ENCODE measurements around the gene BANK1. TPM values are rescaled to one million over a fixed set of nuclear protein-coding genes. Genes with fewer than 3 reads are reported as not detected.
A peak's percentile ranks its signal among the peaks of the same experiment; 100 is the strongest.

BANK1 gene, protein sequence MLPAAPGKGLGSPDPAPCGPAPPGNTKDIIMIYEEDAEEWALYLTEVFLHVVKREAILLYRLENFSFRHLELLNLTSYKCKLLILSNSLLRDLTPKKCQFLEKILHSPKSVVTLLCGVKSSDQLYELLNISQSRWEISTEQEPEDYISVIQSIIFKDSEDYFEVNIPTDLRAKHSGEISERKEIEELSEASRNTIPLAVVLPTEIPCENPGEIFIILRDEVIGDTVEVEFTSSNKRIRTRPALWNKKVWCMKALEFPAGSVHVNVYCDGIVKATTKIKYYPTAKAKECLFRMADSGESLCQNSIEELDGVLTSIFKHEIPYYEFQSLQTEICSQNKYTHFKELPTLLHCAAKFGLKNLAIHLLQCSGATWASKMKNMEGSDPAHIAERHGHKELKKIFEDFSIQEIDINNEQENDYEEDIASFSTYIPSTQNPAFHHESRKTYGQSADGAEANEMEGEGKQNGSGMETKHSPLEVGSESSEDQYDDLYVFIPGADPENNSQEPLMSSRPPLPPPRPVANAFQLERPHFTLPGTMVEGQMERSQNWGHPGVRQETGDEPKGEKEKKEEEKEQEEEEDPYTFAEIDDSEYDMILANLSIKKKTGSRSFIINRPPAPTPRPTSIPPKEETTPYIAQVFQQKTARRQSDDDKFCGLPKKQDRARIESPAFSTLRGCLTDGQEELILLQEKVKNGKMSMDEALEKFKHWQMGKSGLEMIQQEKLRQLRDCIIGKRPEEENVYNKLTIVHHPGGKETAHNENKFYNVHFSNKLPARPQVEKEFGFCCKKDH
- 1 to 10 TPM in 2 of 4 donors, under 1 TPM in 2; 0.20 to 1.3 (median 0.92) TPM for total RNA-seq
- polyA plus RNA-seq, result 0.54 TPM
- long read RNA-seq, donor 1, result 0 reads
- long read RNA-seq, donor 2, result 0 reads
- long read RNA-seq, donor 3, result 0 reads
- long read RNA-seq, donor 4, result 0 reads

DNA sequence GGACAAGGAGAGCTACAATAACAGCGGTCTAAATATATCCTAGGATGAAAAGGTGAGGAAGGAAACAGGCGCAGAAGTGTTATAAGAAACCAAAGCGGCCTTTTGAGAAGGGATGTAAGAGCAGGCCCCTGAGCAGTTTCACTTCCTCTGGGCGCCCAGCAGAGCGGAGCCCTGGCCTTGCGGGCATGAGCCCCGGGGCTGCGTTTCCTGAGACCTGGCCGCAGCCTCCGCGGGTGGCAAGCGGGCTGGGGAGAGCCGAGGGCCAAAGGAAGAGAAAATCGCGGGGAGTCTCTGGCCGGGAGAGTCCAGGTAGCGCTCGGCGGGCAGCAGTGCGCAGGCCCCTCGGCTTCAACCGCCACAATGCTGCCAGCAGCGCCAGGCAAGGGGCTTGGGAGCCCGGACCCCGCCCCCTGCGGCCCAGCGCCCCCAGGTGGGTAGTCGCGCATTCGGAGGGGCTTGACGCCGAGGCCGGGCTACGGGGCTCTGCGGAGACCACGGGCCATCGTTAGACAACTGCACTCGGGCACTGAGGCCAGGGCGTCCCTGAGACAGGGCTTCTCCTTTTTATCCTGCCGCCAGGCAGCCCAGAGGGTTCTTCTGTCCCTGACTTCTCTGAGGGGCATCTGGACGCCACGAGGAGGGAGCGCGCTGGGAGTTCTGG is at the start of gene BANK1:
BANK1 (plus strand) TSS at position 210 of the 661 bp plus-strand sequence; CDS start at position 361, 151 bp downstream.
- no peaks in the 10 kb centered on the region for H3K27me3 ChIP-seq (ENCODE audit: control insufficient read depth, insufficient read depth)
- H3K4me1 ChIP-seq (ENCODE audit: control insufficient read depth, insufficient read depth, low read length), result peaks cover 1% of the 10 kb centered on the region
- H3K27ac ChIP-seq (ENCODE audit: low read length), result no peak within 1 kb of the TSS
- WGBS, result 4% methylated on average over 44 of the region's 44 CpGs
- ATAC-seq, result peak; percentile 73 to 87
- intact Hi-C loops (cut with DNase I), result no loop called here
- peak within 1 kb of the TSS; percentile 44 for H3K4me3 ChIP-seq (ENCODE audit: low read length)
- no peaks in the 10 kb centered on the region for H3K9me3 ChIP-seq (ENCODE audit: control insufficient read depth, low read length)
- peak; percentile 35 to 72 (median 69) for DNase-seq

DNA sequence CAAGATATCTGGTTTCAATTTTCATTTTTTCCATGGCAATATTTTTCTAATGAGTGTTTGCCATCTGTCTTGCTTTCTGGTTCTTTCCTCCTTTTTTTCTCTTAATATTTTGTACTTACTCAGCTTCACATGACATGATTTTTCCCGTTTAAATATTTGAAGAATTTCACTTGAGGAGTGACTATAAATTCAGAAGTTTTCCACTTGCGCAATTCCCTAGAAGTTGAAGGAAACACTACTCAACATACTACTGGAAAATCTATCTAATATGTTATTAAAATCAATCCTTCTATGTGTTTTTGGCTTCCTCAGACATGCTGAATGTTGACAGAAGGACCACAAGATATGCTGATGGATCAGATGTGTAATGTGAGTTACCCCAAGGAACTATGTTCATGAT is 36.8 kb upstream of the BANK1 start:
- no peaks in the 10 kb centered on the region for H3K27me3 ChIP-seq (ENCODE audit: control insufficient read depth, insufficient read depth)
- H3K27ac ChIP-seq (ENCODE audit: low read length), result no peak overlapping the region
- no peaks in the 10 kb centered on the region for H3K4me1 ChIP-seq (ENCODE audit: control insufficient read depth, insufficient read depth, low read length)
- no peak overlapping the region for H3K4me3 ChIP-seq (ENCODE audit: low read length)
- ATAC-seq, result no peak
- intact Hi-C loops (cut with DNase I), result no loop called here
- no peaks in the 10 kb centered on the region for H3K9me3 ChIP-seq (ENCODE audit: control insufficient read depth, low read length)
- no peak for DNase-seq
- WGBS, result 57% methylated on average over 2 of the region's 2 CpGs

DNA sequence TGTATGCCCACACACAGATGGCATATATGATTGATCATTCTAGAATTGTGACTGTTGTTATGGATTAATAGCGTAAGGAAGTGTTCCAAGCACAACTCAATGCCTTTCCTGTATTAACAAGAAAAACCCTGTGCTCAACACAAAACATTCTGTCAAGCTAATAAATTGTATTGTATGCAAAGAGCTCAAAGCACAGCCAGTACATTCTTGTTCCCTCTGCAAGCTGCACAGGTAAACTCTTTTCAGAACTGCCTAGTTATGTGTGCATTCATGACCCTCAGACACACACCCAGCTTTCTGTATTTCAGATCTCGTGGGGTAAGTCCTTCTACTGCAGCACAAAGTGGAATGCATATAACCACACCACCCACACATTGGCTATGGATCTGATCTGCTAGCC is 34.3 kb upstream of the BANK1 start:
- WGBS, result 44% methylated on average over 2 of the region's 2 CpGs
- intact Hi-C loops (cut with DNase I), result no loop called here
- no peak for ATAC-seq
- Histone ChIP-seq H3K27me3 (ENCODE audit: control insufficient read depth, insufficient read depth) (no peaks in the 10 kb centered on the region), H3K4me1 (ENCODE audit: control insufficient read depth, insufficient read depth, low read length) (no peaks in the 10 kb centered on the region), H3K4me3 (ENCODE audit: low read length) (no peak overlapping the region), H3K27ac (ENCODE audit: low read length) (no peak overlapping the region), H3K9me3 (ENCODE audit: control insufficient read depth, low read length) (no peaks in the 10 kb centered on the region)
- no peak for DNase-seq

DNA sequence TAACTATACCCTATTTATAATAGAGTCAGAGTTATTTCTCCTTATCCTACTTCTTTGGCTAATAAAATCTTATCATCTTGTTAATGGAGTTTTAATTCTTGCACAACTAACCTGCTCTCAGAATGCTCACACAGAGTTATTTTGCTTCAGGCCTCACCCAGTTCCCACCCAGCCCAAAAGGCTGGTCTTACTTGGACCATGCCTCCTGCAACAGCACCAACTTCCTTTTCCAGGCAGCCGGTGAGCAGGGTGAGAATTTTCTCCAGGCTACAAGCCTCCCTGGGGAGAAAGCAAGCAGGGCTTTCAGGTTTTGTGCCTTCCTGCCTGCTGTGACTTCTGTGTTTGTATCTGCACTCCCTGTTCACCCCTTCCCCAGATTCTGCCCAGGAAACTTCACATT is 29.1 kb upstream of the BANK1 start:
- Histone ChIP-seq H3K27me3 (ENCODE audit: control insufficient read depth, insufficient read depth) (no peaks in the 10 kb centered on the region), H3K4me1 (ENCODE audit: control insufficient read depth, insufficient read depth, low read length) (no peaks in the 10 kb centered on the region), H3K27ac (ENCODE audit: low read length) (no peak overlapping the region), H3K4me3 (ENCODE audit: low read length) (no peak overlapping the region), H3K9me3 (ENCODE audit: control insufficient read depth, low read length) (no peaks in the 10 kb centered on the region)
- DNase-seq (no peak), ATAC-seq (no peak)
- intact Hi-C loops (cut with DNase I), result no loop called here
- WGBS, result 24% methylated on average over 1 of the region's 1 CpG

DNA sequence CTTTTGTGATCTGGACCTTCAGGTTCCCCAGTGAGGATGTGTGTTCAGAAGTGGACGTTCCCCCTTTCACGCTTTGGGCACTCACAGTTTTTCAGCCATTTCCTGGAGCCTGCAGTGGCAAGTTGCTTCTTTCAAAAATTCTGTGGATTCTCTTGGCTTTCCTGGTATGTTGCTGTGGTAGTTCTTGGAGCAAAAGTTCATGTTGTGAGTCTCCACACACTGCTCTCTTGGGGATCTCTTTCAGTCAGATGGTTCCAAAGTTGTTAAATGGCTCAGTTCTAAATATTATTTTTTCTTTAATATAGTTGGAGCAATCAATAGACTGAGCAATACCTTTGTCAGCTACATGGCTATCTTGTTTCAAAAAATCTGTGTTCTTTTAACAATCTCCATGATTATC is 28.5 kb upstream of the BANK1 start:
- no peak for DNase-seq
- intact Hi-C loops (cut with DNase I), result no loop called here
- Histone ChIP-seq H3K4me1 (ENCODE audit: control insufficient read depth, insufficient read depth, low read length) (no peaks in the 10 kb centered on the region), H3K27me3 (ENCODE audit: control insufficient read depth, insufficient read depth) (no peaks in the 10 kb centered on the region), H3K27ac (ENCODE audit: low read length) (no peak overlapping the region), H3K4me3 (ENCODE audit: low read length) (no peak overlapping the region), H3K9me3 (ENCODE audit: control insufficient read depth, low read length) (no peaks in the 10 kb centered on the region)
- no peak for ATAC-seq
- 54% methylated on average over 2 of the region's 2 CpGs for WGBS

DNA sequence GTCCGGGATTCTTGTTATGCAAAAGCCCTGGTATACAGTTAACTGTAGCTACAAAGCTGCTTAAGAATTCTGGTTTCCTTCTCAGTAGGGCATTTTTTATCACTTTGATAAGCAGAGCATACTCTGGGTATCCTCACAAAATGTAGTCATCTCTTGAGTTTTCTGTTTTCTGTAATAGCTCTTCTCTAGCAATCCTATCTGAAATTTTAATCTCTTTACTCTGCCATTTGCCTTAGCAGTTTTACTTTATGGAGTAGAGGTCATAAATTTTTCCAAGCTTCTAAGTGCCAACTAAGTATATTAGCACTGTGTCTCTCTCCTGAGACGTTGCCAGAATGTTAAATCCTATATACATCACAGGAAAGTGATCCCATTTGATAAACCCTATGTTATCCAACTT is 28.0 kb upstream of the BANK1 start:
- Histone ChIP-seq H3K4me3 (ENCODE audit: low read length) (no peak overlapping the region), H3K27ac (ENCODE audit: low read length) (no peak overlapping the region), H3K4me1 (ENCODE audit: control insufficient read depth, insufficient read depth, low read length) (no peaks in the 10 kb centered on the region), H3K9me3 (ENCODE audit: control insufficient read depth, low read length) (no peaks in the 10 kb centered on the region), H3K27me3 (ENCODE audit: control insufficient read depth, insufficient read depth) (no peaks in the 10 kb centered on the region)
- WGBS, result 64% methylated on average over 2 of the region's 2 CpGs
- intact Hi-C loops (cut with DNase I), result no loop called here
- DNase-seq (no peak), ATAC-seq (no peak)

DNA sequence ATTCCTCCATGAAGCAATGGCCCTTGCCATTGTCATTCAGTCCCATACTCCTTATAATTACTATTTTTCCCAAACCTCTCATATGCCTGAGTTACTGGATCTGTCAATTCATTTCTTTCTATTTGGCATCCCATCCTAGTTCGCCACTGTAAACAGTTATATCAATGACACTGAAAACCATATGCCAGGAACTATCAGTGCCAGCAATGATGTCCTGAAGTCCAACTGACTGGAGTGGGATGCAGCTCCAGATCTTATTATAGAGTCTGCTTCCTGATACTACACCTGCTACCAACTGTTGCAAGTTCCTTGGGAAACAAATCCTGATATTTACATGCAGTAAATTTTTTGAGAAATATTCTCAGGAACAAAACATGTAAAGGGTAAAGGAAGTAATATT is 27.0 kb upstream of the BANK1 start:
- H3K27ac ChIP-seq (ENCODE audit: low read length), result no peak overlapping the region
- no peak for DNase-seq
- H3K27me3 ChIP-seq (ENCODE audit: control insufficient read depth, insufficient read depth), result no peaks in the 10 kb centered on the region
- no peaks in the 10 kb centered on the region for H3K4me1 ChIP-seq (ENCODE audit: control insufficient read depth, insufficient read depth, low read length)
- H3K9me3 ChIP-seq (ENCODE audit: control insufficient read depth, low read length), result no peaks in the 10 kb centered on the region
- H3K4me3 ChIP-seq (ENCODE audit: low read length), result no peak overlapping the region
- intact Hi-C loops (cut with DNase I), result no loop called here
- no peak for ATAC-seq
- WGBS, result 94% methylated on average over 1 of the region's 1 CpG

DNA sequence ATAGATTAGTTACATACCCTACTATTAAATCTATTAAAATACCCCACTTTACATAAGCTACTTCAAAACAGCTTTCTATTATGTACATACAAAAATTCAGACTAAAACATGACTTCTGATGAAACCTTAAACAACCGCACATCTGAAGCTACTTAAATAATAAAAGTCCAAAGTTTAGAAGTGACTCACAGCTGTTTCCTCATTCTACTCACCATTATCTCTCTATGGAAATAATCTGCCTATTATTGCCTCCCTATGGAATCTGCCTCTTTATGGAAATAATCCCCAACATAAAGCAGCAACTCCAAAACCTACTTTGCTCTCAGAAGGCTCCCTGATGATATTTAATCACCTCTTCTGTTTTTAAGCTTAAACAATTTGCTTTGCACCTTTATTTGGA is 15.7 kb upstream of the BANK1 start:
- intact Hi-C loops (cut with DNase I), result no loop called here
- WGBS, result 45% methylated on average over 1 of the region's 1 CpG
- Histone ChIP-seq H3K27ac (ENCODE audit: low read length) (no peak overlapping the region), H3K4me3 (ENCODE audit: low read length) (no peak overlapping the region), H3K4me1 (ENCODE audit: control insufficient read depth, insufficient read depth, low read length) (no peaks in the 10 kb centered on the region), H3K27me3 (ENCODE audit: control insufficient read depth, insufficient read depth) (no peaks in the 10 kb centered on the region), H3K9me3 (ENCODE audit: control insufficient read depth, low read length) (peaks cover 2% of the 10 kb centered on the region)
- ATAC-seq (no peak), DNase-seq (no peak)

DNA sequence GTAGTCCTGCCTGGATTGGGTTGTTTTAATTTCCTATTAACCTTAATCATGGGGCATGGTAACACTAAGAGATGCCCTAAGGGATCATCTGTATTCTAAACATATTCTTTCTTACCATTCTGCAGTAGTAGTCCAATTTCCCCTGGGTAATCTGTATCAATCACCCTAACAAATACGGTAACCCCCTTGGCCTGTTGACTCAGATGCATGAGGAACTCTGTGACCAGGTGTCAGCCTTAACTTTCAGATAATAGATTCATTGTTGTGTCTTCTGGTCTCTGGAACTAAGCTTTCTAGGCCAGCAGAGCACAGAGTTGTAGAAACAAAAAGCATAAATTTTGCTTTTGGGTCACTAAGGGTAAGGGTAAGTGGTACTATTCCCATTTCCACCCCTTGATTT is 13.1 kb upstream of the BANK1 start:
- H3K27ac ChIP-seq (ENCODE audit: low read length), result no peak overlapping the region
- intact Hi-C loops (cut with DNase I), result no loop called here
- ATAC-seq, result no peak
- 94% methylated on average over 1 of the region's 1 CpG for WGBS
- H3K27me3 ChIP-seq (ENCODE audit: control insufficient read depth, insufficient read depth), result no peaks in the 10 kb centered on the region
- no peaks in the 10 kb centered on the region for H3K4me1 ChIP-seq (ENCODE audit: control insufficient read depth, insufficient read depth, low read length)
- no peaks in the 10 kb centered on the region for H3K9me3 ChIP-seq (ENCODE audit: control insufficient read depth, low read length)
- no peak overlapping the region for H3K4me3 ChIP-seq (ENCODE audit: low read length)
- no peak for DNase-seq

DNA sequence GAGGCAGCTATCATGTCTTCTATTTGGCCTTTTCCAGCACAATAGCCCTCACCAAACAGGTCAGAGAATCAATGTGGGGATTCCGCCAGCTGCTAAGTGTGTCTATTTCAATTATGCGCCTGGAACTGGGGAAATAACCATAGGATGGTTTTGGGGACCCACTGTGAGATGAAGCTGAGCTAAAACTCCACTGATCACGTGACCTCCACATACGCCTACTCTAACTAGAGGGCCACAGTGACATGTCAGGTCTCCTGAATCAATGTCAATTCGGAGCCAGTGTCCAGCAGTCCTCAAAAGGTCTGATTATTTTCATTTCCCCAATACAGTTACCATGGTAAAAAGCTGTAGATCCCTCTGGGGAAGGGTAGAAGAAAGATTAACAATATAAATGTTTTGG is 10.2 kb upstream of the BANK1 start:
- Histone ChIP-seq H3K27me3 (ENCODE audit: control insufficient read depth, insufficient read depth) (no peaks in the 10 kb centered on the region), H3K9me3 (ENCODE audit: control insufficient read depth, low read length) (no peaks in the 10 kb centered on the region), H3K4me1 (ENCODE audit: control insufficient read depth, insufficient read depth, low read length) (no peaks in the 10 kb centered on the region), H3K27ac (ENCODE audit: low read length) (no peak overlapping the region), H3K4me3 (ENCODE audit: low read length) (no peak overlapping the region)
- 85% methylated on average over 5 of the region's 5 CpGs for WGBS
- ATAC-seq (no peak), DNase-seq (no peak)
- intact Hi-C loops (cut with DNase I), result no loop called here

DNA sequence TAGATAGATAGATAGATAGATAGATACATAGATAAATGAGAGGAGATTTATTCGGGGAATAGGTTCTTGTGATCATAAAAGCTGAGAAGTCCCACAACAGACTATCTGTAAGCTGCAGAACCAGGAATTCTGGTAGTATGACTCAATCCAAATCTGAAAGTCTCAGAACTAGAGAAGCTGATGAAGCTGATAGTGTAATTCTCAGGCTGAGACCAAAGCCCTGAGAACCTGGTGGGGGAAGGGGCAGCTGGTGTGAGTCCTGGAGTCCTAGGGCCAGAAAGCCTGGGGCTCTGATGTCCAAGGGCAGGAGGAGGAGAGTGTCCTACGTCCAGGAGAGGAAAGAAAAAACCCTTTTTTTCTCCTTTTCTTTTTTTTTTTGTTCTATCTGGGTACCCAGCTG is 8.0 kb upstream of the BANK1 start:
- DNase-seq, result no peak
- H3K9me3 ChIP-seq (ENCODE audit: control insufficient read depth, low read length), result no peaks in the 10 kb centered on the region
- H3K27me3 ChIP-seq (ENCODE audit: control insufficient read depth, insufficient read depth), result no peaks in the 10 kb centered on the region
- intact Hi-C loops (cut with DNase I), result no loop called here
- H3K4me3 ChIP-seq (ENCODE audit: low read length), result no peak overlapping the region
- ATAC-seq, result no peak
- no peaks in the 10 kb centered on the region for H3K4me1 ChIP-seq (ENCODE audit: control insufficient read depth, insufficient read depth, low read length)
- 73% methylated on average over 2 of the region's 2 CpGs for WGBS
- H3K27ac ChIP-seq (ENCODE audit: low read length), result no peak overlapping the region

All from right cardiac atrium (tissue), 5 donors.